Measurements from ENCODE around the gene DNM1.

Gene DNM1

GRCh38 chr9:128203024-128203706 is at the start of gene DNM1:
DNM1 (plus strand) TSS chr9:128203379; CDS start chr9:128203471, 92 bp downstream.
- intact Hi-C loops (cut with DNase I), result no loop called here
- peak in 9 of 10 donors; percentile 29 to 96 (median 63) for DNase-seq

GRCh38 chr9:128153947-128154695 is 49.1 kb upstream of the DNM1 start:
- intact Hi-C loops (cut with DNase I), result no loop called here
- peak in 4 of 10 donors; percentile 17 to 72 (median 62) for DNase-seq

GRCh38 chr9:128155736-128156500 is 47.3 kb upstream of the DNM1 start:
- intact Hi-C loops (cut with DNase I), result no loop called here

GRCh38 chr9:128159522-128159783 is 43.7 kb upstream of the DNM1 start:
- no peak for DNase-seq
- intact Hi-C loops (cut with DNase I), result no loop called here

More at GRCh38 chr9:128155736-128156500, 47.3 kb upstream of the DNM1 start:
- peak in 2 of 10 donors; percentile 15 to 51 for DNase-seq

- DNase-seq, result peak; percentile 85 to 99 (median 94)
- intact Hi-C loops (cut with DNase I), result no loop called here
These were observed 43.2 kb upstream of the DNM1 start, which contains the start of gene BBLN for GRCh38 chr9:128159784-128160602. BBLN (plus strand) TSS chr9:128160265; CDS start chr9:128160408, 143 bp downstream.

- intact Hi-C loops (cut with DNase I), result no loop called here
- peak in 5 of 10 donors; percentile 32 to 82 (median 39) for DNase-seq
These were observed 42.6 kb upstream of the DNM1 start for GRCh38 chr9:128160603-128160987.

GRCh38 chr9:128161215-128161902 is 41.8 kb upstream of the DNM1 start:
- intact Hi-C loops (cut with DNase I), result no loop called here
- no peak for DNase-seq

GRCh38 chr9:128162215-128163026 is 40.8 kb upstream of the DNM1 start:
- peak in 9 of 10 donors; percentile 23 to 94 (median 64) for DNase-seq
- intact Hi-C loops (cut with DNase I), result no loop called here

- intact Hi-C loops (cut with DNase I), result no loop called here
- no peak for DNase-seq
These were observed 40.1 kb upstream of the DNM1 start for GRCh38 chr9:128163027-128163515.

GRCh38 chr9:128163523-128164306 is 39.5 kb upstream of the DNM1 start:
- no peak for DNase-seq
- intact Hi-C loops (cut with DNase I), result no loop called here

GRCh38 chr9:128164307-128164885 is 38.8 kb upstream of the DNM1 start:
- intact Hi-C loops (cut with DNase I), result no loop called here
- DNase-seq, result no peak

- intact Hi-C loops (cut with DNase I), result no loop called here
- DNase-seq, result no peak
These were observed 37.0 kb upstream of the DNM1 start for GRCh38 chr9:128166169-128166568.

- no peak for DNase-seq
- intact Hi-C loops (cut with DNase I), result no loop called here
These were observed 36.0 kb upstream of the DNM1 start for GRCh38 chr9:128167209-128167608.

GRCh38 chr9:128168731-128169308 is 34.4 kb upstream of the DNM1 start:
- intact Hi-C loops (cut with DNase I), result no loop called here
- no peak for DNase-seq

- DNase-seq, result peak in 4 of 10 donors; percentile 49 to 91 (median 82)
- intact Hi-C loops (cut with DNase I), result no loop called here
These were observed 33.7 kb upstream of the DNM1 start for GRCh38 chr9:128169492-128169891.

- DNase-seq, result peak in 2 of 10 donors; percentile 54 to 83
These were observed 33.3 kb upstream of the DNM1 start for GRCh38 chr9:128169925-128170324.

GRCh38 chr9:128174062-128174461 is 29.1 kb upstream of the DNM1 start:
- peak in 1 of 10 donors; percentile 55 for DNase-seq
- intact Hi-C loops (cut with DNase I), result no loop called here

More at GRCh38 chr9:128169925-128170324, 33.3 kb upstream of the DNM1 start:
- intact Hi-C loops (cut with DNase I), result no loop called here
